ENCODE measurements around the gene ILKAP.

DNA sequence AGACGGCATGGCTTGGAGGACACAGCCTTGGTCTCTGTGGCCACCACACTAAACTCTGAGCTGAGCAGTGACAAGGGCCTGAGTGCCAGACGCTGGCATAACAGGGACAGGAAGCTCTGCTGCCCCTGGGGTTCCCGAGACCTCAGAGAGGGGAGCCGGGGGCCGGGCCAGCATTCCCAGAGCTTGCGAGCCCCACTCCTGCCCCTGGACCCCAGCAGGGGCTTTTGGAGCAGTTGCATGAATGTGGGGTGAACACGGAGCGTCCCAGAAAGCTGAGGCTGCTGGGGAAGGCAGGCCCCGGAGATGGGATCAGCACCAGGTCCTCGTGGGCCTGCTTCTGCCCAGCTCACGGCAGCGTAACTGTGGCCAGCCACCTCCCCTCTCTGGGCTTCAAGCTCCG lies 52.3 kb downstream of the ILKAP start:
- TF ChIP-seq CTCF (IDR thresholded peaks at IDR 0.05) = no peak
- no peak for TF ChIP-seq YY1 (IDR thresholded peaks at IDR 0.05; ENCODE audit: low read depth)
- TF ChIP-seq MAX (IDR thresholded peaks at IDR 0.05; ENCODE audit: low read depth) = no peak

Data from SK-N-SH (cell line).